Mammary epithelial cell (primary cell): ENCODE results near the gene PBRM1.

ENCODE experiments used
- EZH2 ChIP-seq: IDR thresholded peaks from 2 replicates; pipeline ENCODE4 v1.6.1; 2012; ENCODE audit warnings: low read length, inconsistent platforms, borderline replicate concordance
- TF ChIP-seq, protein P1 (sequence below), 2 donors: IDR thresholded peaks in 1 of 2; conservative IDR thresholded peaks in 1 of 2; 2 replicates each; pipeline ENCODE4 v1.5.1; 2011 to 2012; ENCODE audit warnings: inconsistent platforms in 2 of 2, low read length in 2 of 2, mild to moderate bottlenecking in 2 of 2, control low read depth in 1 of 2, low read depth in 1 of 2; ENCODE audit not compliant: insufficient read depth in 1 of 2; ENCODE audit errors: extremely low read depth in 1 of 2

DNA sequence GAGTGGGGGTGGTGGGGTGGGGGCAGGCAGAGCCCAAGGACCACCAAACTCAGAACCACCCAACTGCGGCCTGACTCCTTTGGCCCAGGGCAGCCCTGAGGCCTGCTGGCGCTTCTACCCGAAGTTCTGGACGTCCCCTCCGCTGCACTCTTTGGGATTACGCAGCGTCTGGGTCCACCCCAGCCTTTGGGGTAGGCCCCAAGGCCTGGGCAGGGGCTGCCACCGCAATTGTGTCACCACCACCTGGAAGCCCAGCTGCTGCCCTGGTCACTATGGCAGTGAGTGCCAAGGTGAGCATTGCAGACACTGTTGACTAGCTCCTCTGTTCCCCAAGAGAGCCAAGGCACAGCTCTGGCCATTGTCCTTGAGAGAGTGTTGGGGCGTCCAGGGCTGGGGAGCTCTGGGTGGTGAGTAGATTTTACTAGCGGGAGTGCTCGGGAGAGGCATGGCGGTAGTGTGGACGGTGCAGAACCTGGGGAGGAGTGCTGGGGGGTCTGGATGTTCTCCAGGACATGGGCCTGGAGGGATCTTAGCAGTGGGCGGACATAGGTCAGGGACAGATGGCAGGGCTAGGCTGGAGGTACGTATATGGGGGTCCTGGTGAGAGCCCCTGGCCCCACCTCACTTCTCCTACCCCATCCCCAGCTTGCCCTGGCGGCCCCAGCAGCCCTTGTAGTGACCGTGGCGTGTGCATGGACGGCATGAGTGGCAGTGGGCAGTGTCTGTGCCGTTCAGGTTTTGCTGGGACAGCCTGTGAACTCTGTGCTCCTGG lies 164.8 kb downstream of the PBRM1 start:
- TF ChIP-seq, protein P1, sequence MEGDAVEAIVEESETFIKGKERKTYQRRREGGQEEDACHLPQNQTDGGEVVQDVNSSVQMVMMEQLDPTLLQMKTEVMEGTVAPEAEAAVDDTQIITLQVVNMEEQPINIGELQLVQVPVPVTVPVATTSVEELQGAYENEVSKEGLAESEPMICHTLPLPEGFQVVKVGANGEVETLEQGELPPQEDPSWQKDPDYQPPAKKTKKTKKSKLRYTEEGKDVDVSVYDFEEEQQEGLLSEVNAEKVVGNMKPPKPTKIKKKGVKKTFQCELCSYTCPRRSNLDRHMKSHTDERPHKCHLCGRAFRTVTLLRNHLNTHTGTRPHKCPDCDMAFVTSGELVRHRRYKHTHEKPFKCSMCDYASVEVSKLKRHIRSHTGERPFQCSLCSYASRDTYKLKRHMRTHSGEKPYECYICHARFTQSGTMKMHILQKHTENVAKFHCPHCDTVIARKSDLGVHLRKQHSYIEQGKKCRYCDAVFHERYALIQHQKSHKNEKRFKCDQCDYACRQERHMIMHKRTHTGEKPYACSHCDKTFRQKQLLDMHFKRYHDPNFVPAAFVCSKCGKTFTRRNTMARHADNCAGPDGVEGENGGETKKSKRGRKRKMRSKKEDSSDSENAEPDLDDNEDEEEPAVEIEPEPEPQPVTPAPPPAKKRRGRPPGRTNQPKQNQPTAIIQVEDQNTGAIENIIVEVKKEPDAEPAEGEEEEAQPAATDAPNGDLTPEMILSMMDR (conservative IDR thresholded peaks at IDR 0.05 in 1 of 2, IDR thresholded peaks at IDR 0.05 in 1 of 2; ENCODE audit: extremely low read depth in 1 of 2, insufficient read depth in 1 of 2, low read depth in 1 of 2, low read length in 2 of 2): no peak
- no peak for TF ChIP-seq EZH2
